IPS-NIHi7 (cell line): Measurements from ENCODE around the gene TOPORS.

Experiments used
- DNase-seq: peaks from one replicate; pipeline ENCODE4 v3.0.0; 2012; ENCODE audit warnings: mixed read lengths; ENCODE audit errors: extremely low spot score

The TOPORS gene

GRCh38 chr9:32503008-32503407 is 49.4 kb downstream of the TOPORS start:
- DNase-seq, result no peak

- DNase-seq, result no peak
Observed at GRCh38 chr9:32502464-32502863, 49.9 kb downstream of the TOPORS start.

- DNase-seq, result no peak
Observed at GRCh38 chr9:32501868-32502267, 50.5 kb downstream of the TOPORS start.

GRCh38 chr9:32500768-32501167 is 51.6 kb downstream of the TOPORS start:
- DNase-seq, result no peak

GRCh38 chr9:32497921-32498320 is 54.5 kb downstream of the TOPORS start:
- DNase-seq, result no peak

GRCh38 chr9:32490601-32491000 is 61.8 kb downstream of the TOPORS start:
- DNase-seq, result no peak
